Fibroblast of skin of abdomen (primary cell): ENCODE results near the gene WDR27.
"Not testable (repeated sequence)": the region's sequence is repeated elsewhere in the genome, so short reads cannot be mapped to it uniquely, and the experiment has no call there.

Experiments used
- DNase-seq: peaks from one replicate; pipeline ENCODE4 v3.0.0-alpha.2; 2013

The WDR27 gene

GRCh38 chr6:169513478-169514193 is 188.2 kb downstream of the WDR27 start:
- DNase-seq, result no peak

GRCh38 chr6:169511785-169512184 is 190.0 kb downstream of the WDR27 start:
- not testable (repeated sequence) for DNase-seq

GRCh38 chr6:169510871-169511270 is 191.0 kb downstream of the WDR27 start:
- DNase-seq, result no peak

GRCh38 chr6:169508452-169508851 is 193.4 kb downstream of the WDR27 start:
- DNase-seq, result no peak

- DNase-seq, result peak; percentile 80
Measured at GRCh38 chr6:169503422-169504152, 198.2 kb downstream of the WDR27 start.

DNA sequence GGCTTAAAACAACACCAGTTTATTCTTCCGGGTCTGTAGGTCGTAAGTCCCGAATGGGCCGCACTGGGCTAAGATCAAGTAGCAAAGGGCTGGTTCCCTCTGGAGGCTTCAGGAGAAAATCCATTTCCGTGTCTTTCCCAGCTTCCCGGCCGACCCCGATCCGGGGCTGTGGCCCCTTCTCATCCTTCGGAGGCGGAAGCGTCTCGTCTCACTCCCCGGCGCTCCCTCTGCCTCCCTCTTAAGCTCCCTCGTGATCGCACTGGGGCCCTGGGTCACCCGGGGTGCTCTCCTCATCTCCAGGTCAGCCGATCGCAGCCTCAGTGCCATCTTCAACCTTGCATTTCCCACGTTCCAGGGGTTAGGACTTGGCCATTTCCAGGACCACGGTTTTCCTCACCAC is 199.4 kb downstream of the WDR27 start:
- no peak for DNase-seq

- DNase-seq, result no peak
Measured at GRCh38 chr6:169501777-169502313, 200.0 kb downstream of the WDR27 start.

DNA sequence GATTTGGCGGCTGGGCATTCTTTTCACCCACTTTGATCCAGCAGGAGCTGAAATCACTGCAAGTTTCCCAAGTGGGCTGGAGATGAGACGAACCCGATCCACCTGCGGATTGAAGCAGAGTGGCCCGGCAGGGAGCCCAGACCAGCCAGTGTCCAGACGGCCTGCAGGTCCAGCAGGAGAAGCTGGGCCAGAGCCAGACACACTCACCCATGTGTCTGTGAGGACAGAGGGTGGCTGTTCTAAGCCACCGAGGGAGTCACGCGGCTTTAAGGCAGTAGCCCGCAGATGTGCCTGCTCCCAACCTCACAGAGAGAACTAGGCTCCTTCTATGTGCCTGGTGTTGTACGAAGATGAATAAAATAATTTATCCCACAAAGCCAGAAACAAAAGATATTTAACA is 200.7 kb downstream of the WDR27 start:
- DNase-seq, result no peak

GRCh38 chr6:169500688-169501087 is 201.1 kb downstream of the WDR27 start:
- no peak for DNase-seq

GRCh38 chr6:169499848-169500247 is 202.0 kb downstream of the WDR27 start:
- no peak for DNase-seq

DNA sequence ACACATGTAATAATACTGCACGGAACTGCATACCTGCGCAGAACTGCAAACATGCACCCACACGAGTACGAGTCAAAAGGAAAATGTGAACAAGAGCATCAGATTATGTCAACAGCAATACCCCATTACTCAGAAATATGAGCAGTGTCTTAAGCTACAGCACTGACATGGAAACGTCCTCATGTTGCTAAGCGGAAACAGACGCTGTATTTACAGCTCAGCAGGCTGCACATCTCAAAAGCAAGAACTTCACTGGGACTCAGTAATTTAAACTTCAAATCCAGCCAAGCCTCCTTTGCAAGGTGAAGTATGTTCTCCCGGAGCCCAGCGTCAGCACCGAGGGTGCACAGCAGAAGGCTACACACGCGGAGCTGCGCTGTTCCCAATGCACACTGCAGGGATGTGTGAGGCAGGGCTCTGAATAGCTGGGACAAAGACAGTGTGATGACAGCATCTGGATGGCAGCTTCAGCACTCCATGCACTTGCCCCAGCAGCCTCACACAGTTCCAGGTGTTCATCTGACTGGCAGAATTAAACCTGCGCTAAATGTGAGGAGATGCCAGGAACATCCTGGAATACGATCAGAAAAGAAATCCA is 202.8 kb downstream of the WDR27 start:
- peak; percentile 44 for DNase-seq

GRCh38 chr6:169495601-169496000 is 206.2 kb downstream of the WDR27 start:
- DNase-seq, result peak; percentile 77

- DNase-seq, result no peak
Measured at GRCh38 chr6:169494038-169494437, 207.8 kb downstream of the WDR27 start.

- DNase-seq, result no peak
Measured at GRCh38 chr6:169491482-169491881, 210.3 kb downstream of the WDR27 start.

- DNase-seq, result no peak
Measured at GRCh38 chr6:169490830-169491229, 211.0 kb downstream of the WDR27 start.

DNA sequence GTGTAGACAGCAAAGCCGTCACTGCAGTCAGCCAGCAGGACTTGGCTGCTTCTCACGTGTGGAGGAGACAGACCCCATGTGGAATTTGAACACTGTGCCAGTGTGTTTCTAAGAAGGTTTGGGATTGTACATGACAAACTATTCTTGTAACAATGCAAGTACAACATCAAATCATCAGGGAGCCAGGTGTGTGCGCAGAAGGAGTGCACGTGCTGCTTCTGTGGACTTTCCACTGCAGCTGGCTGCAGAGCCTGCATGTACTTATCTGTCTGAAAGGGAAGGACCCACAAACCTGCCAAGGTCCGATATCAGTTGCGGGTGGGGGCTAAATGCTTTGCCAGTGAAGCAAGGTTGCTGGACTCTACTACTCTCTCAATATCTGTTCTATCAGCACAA is 211.6 kb downstream of the WDR27 start:
- no peak for DNase-seq

- peak; percentile 80 for DNase-seq
Measured at GRCh38 chr6:169489563-169490245, 212.1 kb downstream of the WDR27 start.

GRCh38 chr6:169487579-169488436 is 214.0 kb downstream of the WDR27 start:
- peak; percentile 53 for DNase-seq

DNA sequence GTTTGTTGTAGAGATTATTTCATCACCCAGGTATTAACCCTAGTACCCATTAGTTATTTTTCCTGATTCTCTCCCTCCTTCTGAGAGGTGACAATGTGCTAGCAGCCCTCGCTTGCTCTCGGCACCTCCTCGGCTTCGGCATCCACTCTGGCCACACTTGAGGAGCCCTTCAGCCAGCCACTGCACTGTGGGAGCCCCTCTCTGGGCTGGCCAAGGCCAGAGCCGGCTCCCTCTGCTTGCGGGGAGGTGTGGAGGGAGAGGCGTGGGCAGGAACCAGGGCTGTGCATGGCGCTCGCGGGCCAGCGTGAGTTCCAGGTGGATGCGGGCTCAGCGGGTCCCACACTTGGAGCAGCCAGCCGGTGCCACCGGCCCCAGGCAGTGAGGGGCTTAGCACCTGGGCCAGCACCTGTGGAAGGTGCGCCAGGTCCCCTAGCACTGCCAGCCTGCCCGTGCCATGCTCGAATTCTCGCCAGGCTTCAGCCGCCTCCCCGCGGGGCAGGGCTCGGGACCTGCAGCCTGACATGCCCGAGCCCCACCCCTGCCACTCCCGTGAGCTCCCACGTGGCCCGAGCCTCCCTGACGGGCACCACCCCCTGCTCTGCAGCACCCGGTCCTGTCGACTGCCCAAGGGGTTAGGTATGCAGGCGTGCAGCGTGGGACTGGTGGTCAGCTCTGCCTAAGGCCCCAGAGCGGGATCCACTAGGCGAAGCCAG is 221.9 kb downstream of the WDR27 start:
- no peak for DNase-seq

DNA sequence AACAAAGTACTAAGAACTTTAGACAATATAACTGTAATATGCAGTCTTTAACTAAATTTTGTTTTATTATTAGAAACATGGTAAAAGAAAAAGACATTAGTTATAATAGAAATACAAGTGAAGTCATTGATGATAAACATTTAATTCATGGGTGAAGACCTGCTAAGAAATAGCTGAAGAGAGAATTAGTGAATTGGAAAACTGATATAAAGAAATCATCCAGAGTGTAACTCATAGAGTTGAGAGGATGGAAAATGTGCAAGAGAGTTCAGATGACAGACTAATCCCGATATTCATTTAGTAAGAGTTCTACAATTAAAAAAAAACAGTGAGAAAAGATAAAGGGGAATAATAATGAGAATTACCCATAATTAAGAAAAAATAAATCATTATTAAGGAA is 227.5 kb downstream of the WDR27 start:
- no peak for DNase-seq

- DNase-seq, result no peak
Measured at GRCh38 chr6:169473663-169474062, 228.2 kb downstream of the WDR27 start.
